ENCODE data around the gene ZSCAN32.
A peak's percentile ranks its signal among the peaks of the same experiment; 100 is the strongest.

ZSCAN32 gene

DNA sequence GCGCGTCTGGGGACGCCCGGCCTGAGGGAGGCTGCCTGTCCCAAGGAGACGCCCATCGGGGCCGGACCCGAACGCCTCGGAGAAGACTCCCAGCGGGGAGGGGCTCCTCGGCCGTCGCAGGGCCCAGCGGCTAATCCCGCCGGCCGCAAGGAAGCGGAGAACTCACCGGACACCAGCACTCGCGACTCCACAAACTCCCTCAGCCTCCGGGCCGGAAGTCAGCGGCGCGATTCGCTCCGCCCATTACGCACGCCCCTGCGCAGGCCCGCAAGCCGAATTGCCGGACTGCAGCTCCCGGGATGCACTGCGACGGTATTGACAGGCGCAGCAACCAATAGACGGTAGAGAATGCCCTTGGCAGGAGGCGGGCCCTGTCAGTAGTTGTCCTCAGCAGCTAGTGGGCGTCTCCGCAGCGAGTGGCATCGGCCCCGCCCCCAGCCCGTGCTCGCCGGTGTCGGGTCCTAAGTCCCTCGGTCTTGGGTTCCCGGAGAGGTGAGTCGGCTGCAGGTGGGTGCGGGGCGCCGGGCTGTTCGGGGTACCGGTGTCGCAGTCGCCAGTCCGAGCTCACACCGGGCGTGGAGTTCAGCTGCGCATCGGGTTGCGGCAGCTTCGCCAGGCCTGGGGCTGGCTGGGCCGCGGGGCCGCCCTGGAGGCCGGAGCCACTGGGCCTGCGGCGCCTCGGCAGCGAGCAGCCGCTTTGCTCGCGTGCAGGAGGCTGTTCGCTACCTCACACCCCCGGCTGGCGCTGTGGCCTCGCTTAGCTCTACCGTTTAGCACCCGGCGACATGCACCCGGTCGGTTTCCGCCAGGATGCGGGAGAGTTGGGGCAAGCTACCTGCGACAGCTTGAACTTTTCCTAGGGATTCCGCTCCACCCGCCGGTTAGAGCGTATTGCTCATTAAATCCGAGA is at the start of gene ZSCAN32, which contains the start of gene ZNF174:
TSS of gene ZSCAN32 (minus strand) at position 226 of the 910 bp plus-strand sequence. CDS start 3,447 bp downstream, outside the sequence.
TSS of gene ZNF174 (plus strand) at position 437 of the 910 bp plus-strand sequence. CDS start 790 bp downstream, outside the sequence.
- peak; percentile 99 for DNase-seq

DNA sequence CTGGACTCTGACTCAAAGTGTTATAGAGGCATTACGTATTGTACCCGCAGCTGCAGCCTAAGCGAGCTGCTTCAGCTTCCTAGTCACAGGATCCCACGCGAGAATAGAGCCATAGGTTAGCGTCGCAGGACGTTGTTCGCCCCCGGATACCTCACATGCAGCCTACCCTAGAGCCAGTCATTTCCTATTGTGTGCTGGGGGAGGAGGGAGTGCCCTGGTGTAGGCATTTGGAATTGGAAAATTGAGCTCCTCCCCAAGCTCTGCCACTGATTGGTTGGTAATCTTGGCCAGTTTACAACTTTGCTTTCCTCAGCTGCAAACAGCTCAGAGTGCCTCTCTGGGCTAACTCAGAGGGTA is 43.2 kb upstream of the ZSCAN32 start:
- DNase-seq = peak; percentile 51

DNA sequence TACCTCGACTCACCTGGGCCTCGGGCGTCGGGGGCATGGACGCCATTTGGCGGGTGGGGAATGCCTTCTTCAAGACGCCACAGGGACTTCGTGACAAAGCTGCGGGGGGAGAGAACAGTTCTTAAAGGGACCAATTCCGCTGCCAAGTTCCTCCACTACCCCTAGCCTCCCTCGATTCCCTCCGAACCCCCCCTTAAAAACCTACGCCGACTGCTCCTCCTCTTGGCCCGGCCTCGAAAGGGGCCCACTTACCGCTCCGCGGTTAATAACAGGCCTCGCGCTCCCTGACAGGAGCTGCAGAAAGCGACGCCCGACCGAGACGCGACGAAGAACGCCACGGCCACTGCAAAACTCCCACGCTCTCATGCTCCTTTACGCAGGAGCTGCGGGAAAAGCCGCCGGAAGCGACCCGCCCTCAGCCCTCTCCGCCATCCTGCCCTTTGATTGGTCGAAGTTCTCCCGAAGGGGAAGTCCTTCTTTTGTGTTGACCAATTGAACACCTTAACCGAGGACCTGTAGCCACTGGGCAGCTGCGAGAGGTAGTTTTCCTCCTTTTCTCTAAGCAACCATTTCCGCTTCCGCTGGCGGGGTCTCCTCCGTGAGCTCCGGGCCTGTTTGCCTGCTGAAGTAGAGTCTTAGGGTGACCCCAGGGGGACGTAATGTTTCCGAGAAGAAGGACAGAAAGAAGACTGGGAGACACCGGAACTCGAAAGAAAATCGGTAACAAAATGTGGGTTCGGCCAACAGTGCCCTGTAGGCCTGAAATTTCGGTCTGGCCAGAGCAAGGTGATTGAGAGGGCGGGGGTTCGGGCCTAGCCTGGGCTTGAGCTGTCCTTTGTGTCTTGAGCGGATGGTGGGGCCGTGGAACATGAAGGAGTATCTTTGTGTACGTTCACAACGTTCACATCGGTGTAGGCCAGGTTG is 42.6 kb upstream of the ZSCAN32 start, which contains the start of the genes NAA60 and ZNF597:
TSS of gene NAA60 (plus strand) at position 573 of the 924 bp plus-strand sequence. CDS start 32,548 bp downstream, outside the sequence.
TSS of gene ZNF597 (minus strand) at position 397 of the 924 bp plus-strand sequence. CDS start at position 46, 351 bp downstream.
- DNase-seq = peak; percentile 83

DNA sequence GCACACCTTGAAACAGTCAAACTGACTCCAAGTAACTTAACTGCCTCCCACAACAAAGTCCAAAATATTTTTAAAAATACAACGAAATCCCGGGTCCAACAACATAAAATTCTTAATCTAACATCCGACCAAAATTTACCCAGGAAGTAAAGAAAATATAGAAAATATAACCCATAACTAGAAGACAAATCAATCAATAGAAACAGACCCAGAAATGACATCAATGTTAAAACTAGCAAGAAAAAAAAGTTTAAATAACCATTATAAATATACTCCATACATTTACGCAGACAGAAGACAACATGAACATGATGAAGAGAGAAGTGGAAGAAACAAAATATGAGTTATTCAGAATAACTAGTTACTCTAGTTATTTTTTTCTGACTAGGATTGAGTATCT is 38.8 kb upstream of the ZSCAN32 start:
- DNase-seq = no peak

DNA sequence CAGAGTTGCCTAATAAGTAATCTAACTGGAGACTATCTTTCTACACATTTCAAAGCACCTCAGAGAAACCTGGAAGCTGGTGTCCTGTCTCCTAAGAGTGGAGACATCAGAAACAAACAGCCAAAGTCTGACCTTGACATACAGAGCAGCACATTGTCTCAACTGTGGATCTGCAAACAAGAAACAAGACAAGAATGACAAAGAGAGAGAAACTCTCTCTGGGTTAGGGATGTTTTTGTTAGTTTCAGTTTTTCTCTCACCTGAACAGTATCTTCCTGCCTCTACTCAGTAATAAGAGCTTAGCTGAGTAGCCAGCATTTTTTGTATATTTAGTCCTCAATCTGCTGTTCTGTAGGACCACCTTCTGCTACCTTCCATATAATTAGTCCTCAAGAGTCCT is 33.6 kb upstream of the ZSCAN32 start:
- DNase-seq = no peak

DNA sequence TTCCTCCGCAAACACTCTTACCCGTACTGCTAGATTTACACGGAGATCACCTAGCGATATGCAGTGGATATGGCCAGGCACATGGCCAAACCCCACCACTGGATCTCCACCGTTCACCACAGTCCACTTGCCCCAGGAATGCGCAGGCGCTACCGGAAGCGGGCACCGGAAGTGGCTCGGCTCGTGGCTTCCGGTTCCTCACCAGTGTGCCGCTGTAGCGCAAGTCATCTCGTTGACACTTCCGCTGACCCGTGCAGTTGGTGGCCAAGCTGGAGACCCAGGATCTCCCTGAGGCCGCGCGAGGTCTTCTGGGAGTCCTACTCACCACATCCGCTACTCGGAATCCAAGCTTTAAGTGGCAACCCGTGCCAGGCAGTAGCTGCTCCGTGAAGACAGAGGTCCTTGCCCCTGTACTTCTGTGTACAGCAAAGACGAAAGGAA is 31.0 kb upstream of the ZSCAN32 start:
- peak; percentile 64 for DNase-seq

DNA sequence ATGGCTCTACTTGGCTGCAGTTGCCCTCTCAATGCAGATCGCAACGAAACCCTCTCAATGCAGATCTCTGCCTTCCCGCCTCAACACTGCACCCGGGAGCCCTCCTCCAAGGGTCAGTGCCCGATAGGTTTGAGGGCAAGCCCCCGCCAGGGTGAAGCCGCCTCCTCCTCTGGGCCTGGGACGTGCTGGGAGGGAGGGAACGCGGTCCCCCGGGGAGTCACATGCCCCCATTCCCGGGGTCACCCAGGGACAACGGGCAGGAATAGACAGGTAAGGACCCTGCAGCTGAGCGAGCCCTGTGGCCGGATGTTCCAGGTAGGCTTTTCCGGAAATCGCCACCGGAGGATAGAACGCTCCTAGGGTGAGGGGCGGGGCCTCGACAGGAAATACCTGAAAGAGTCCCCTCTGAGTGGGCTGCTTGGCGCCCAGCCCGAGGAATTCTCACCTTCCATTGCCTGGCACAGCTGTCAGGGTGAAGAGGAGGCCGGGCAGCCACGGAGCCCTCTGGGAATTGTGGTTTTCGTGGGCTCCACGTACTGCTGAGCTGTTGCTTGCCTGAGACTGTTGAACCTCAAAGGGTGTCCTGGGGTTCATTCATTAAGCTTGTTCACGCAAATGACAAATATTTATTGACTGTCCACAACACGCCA is 13.1 kb upstream of the ZSCAN32 start:
- no peak for DNase-seq

DNA sequence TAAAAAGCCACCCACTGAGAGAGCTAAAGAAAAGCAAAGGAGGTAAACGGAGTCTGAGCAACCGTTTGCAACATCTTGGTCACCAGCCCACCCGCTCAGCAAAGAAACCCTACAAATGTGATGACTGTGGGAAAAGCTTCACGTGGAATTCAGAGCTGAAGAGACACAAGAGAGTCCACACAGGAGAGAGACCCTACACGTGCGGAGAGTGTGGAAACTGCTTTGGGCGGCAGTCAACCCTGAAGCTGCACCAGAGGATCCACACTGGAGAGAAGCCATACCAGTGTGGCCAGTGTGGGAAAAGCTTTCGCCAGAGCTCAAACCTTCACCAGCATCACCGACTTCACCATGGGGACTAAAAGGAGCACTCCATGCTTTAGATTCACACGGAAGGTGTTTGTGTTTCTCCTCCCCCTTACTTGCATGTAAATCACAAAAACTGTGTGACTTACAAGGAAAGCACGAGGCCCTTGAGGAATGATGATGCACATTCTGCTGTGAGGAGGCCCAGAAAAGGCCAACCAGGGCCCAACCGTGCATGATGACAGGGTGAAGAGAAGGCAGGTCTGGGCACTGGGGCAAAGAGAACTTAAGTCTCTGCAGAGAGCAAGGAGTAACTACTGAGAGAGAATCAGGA is 7.9 kb upstream of the ZSCAN32 start:
- DNase-seq = no peak

DNA sequence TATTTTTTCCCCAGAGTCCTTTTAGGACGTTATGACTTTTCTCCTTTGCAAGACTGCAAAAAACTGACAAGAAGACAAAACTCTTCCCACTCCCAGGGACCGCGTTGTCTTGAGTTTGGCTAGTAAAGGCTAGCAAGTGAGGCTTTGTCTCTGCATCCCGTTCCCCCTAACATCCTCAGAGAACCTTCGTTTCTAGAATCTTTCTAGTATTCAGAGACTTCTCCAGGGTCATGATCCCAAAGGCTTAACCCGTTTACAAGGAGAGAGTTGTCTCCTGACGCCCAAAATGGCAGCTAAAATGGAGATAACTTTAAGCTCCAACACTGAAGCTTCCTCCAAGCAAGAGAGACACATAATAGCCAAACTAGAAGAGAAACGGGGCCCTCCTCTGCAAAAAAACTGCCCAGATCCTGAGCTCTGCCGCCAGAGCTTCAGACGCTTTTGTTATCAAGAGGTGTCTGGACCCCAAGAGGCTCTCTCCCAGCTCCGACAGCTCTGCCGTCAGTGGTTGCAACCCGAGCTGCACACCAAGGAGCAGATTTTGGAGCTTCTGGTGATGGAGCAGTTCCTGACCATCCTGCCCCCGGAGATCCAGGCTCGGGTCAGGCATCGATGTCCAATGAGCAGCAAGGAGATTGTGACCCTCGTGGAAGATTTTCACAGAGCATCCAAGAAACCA is 1.1 kb upstream of the ZSCAN32 start:
- no peak for DNase-seq

DNA sequence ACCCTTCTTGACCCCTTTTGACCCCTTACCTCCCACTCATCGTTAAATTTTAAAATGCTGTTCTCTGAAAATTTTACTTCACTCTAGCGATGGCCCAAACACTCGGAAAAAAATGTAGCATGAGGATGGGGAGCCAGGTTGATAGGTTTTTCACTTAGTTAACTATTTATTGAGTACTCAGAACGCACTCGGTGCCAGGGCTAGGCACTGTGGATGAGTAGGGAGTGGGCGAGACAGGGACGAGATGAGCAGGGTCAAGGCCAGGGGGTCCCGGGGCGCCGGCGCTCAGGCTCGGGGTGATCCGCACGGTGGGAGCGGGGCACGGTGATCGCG is 392 bp downstream of the ZSCAN32 start:
- DNase-seq = no peak

DNA sequence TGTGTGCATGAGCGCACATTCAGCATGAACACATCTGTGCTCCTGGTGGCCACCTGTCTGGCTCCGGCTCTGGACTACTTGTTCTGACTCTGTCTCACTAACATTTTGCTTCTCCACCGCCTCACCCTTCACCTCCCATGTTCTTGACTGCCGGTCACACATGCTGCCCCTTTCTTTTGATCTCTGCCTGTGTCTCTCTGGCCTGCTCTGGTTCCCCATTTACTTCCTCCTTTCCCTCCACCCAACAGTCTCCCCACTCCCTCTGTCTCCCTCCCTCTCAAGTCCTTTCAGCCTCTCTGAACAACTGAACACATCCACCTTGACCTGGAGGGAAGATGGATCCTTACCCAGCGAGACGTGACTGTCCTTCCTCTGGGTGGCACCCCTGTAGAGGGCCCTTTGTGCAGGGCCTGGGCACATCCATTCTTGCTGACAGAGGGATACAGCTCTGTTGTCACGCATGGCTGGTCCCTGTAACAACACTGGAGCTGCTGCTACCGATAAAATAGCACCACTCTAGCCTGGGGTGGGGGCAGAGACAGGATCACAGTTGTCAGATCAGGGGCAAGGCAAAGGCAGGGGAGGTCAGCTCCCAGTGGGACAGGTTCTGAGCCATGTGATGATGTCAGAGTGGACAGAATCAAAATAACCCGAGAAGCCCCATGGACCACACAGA is 11.0 kb downstream of the ZSCAN32 start:
- no peak for DNase-seq

DNA sequence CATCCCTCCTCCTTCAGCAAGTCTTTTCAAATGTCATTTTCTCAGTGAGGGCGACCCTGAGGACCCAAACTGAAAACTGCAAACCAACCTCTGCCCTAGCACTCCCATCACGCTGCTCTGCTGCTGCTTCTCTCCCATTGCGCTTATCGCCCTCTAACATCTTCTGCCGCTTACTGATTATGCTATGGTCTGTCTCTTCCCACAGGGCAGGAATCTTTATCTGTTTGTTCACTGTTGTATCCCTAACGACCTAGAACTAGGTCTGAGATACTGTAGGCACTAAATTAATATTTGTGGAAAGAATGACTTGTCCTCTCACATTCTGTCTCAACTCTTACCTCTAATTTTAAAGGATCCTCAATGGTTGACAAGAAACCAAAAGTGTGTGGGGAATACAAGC is 12.5 kb downstream of the ZSCAN32 start:
- DNase-seq = no peak

DNA sequence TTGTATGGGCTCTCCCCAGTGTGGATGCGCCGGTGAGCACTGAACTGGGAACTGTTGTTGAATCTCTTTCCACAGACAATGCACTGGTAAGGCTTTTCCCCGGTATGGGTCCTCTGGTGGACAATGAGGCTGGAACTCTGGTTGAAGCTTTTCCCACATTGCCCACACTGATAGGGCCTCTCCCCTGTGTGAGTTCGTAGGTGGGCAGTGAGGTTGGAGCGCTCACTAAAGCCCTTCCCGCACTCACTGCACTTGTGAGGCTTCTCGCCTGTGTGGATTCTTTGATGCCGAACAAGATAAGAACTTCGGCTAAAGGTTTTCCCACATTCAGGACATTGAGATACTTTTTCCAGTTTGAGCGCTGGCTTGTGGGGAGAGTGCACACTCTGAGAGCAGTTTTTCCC is 17.8 kb downstream of the ZSCAN32 start:
- DNase-seq = no peak

DNA sequence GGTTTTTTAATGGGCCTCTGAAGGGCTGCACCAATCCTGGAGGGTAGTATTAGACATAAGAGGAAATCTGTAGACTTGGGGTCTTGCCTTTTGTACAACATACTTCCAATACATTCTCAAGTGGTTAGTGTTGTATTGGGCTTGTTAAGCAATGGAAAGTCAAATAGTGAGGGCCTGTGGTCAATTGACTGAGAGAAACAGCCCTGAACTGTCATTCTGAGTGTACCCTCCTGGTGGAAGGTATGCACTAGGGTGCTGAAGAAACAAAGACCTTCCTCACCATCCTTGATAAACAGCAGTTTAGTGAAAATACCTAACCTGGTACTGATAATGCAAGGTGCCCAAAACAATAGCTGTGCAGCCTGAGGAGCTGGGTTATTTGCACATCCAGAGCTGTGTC is 22.9 kb downstream of the ZSCAN32 start:
- DNase-seq = no peak

DNA sequence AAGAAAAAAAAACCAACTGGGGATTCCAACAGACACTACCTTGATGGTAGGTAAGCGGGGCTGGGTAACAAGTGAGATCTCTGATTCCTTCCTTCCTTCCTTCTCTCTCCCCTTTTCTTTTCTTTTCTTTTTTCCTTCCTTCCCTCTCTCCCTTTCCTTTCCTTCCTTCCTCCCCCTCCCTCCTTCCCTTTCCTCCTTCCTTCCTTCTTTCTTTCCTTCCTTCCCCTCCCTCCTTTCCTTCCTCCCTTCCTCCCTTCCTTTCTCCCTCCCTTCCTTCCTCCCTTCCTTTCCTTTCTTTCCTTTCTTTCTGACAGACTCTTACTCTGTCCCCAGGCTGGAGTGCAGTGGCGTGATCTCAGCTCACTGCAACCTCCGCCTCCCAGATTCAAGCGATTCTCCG is 25.1 kb downstream of the ZSCAN32 start:
- DNase-seq = no peak

DNA sequence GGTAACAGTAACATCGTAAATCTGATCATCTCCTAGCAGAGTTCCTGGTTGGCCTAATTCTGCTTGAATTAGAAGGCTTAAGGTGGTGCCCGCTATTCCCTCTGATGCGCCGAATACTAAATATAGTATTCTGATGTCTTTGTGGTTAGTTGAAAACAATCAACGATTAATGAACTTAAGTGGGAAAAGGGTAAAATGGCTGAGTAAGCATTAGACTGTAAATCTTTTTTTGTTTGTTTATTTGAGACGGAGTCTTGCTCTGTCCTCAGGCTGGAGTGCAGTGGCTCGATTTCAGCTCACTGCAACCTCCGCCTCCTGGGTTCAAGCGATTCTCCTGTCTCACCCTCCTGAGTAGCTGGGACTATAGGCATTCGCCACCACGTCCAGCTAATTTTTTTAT is 31.7 kb downstream of the ZSCAN32 start:
- DNase-seq = no peak

DNA sequence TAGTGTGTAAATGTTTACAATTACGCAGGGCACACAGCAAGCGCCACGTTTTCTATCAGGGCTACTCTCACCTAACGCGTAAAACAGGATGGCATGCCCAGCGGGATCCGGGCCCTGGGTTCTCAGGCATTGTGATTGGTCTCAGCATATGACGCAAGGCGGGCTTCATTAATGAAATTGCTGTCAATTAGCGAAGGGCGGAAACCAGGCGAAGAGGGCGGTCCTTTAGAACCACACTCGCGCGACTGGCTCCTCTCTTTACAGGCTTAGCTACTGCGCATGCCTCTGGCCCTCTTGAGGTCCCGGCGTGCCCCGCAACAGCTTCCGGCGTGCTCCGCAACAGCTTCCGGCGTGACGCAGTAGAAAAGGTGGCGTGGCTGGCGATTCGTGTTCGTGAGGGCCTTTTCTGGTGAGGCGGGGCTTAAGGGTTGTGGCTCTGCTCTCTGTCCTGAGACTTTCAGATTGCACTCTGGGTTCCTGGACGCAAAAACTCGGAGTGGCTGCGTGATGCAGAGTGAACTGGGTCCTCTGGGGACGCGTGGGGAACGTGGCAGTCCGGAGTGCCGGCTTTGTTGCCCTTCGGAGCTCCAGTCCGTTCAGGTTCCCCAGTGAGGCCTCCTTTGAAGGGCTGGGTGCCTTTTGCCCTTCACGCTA is 35.9 kb downstream of the ZSCAN32 start:
- DNase-seq = peak; percentile 87

DNA sequence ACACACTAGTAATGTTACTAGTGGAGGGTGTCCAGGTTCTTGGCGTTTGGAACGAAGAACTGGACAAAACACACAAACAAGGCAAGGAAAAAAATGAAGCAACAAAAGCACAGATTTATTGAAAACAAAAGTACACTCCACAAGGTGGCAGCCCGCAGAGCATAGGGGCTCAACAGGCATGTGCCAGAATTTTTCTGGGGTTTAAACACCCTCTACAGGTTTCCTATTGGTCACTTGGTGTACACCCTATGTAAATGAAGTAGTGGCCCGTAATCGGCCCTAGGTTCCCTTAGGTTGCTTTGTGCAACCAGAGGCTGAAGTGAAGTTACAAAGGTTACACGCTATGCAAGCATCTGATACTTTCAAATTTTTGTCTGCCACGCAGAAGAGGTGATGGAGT is 37.0 kb downstream of the ZSCAN32 start:
- no peak for DNase-seq

DNA sequence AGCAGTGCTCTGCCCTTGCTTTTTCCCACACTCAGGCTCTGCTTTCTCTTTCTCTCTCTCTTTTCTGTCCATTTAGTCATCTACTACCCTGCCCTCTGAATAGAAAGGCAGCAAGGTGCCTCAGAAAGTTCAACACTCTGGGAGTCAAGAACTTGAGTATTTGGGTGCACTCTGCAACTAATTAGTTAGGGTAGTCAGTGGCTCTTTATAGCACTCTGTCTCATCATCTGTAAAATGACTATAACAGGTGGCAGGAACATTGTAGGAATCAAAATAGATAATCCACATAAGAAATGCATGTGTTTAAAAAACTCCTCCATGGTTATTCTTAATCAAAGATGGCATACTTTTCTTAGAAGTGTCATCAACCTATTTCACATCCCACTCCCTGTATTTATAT is 37.9 kb downstream of the ZSCAN32 start:
- DNase-seq = no peak

DNA sequence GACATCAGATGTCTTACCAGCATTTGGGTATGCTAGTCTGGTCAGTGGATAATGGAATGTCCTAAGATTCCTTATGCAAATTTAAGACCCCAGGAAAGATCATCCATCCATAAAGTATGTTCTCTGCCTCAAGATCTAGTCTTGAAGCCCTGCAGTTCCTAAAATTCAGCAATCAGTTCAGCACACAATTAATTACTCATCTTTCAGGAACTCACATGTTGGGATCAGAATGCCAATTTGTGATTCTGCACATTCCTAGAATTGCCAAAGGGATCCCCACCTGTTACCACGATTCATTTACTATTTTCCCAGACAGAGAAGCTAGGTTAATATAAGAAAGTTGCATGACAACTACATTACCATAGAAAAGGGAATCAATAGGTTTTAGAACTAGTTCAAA is 41.9 kb downstream of the ZSCAN32 start:
- DNase-seq = no peak

DNA sequence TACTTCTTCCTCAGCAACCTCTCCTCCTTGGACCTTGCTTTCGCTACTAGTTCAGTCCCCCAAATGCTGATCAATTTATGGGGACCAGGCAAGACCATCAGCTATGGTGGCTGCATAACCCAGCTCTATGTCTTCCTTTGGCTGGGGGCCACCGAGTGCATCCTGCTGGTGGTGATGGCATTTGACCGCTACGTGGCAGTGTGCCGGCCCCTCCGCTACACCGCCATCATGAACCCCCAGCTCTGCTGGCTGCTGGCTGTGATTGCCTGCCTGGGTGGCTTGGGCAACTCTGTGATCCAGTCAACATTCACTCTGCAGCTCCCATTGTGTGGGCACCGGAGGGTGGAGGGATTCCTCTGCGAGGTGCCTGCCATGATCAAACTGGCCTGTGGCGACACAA is 44.7 kb downstream of the ZSCAN32 start:
- DNase-seq = no peak
